SU-DHL-6 (cell line): ENCODE measurements around the gene EPAS1.

Experiments
- H2AFZ ChIP-seq: fragments of 200-600 bp; sonication (generic); 2 replicates; pipeline ENCODE4 v1.6.1; 2014; ENCODE audit warnings: low read depth, mild to moderate bottlenecking, moderate library complexity, mixed read lengths, antibody characterized with exemption, low read length; ENCODE audit not compliant: severe bottlenecking
- H3F3A ChIP-seq: fragments of 200-600 bp; shearing (Covaris generic); 2 replicates; pipeline ENCODE4 v1.6.0; 2016; ENCODE audit warnings: antibody characterized with exemption, mild to moderate bottlenecking; ENCODE audit not compliant: insufficient read depth
- H3K27ac ChIP-seq: fragments of 200-600 bp; sonication (generic); 2 replicates; pipeline ENCODE4 v1.5.1; 2016; ENCODE audit warnings: low read depth, mild to moderate bottlenecking, low read length, moderate library complexity, mixed read lengths
- H3K27me3 ChIP-seq: fragments of 200-600 bp; sonication (generic), shearing (Covaris generic); 2 replicates; pipeline ENCODE4 v1.6.0; 2014; ENCODE audit warnings: mild to moderate bottlenecking, low read length
- H3K36me3 ChIP-seq: fragments of 200-600 bp; sonication (generic); 2 replicates; pipeline ENCODE4 v1.6.1; 2014; ENCODE audit warnings: mild to moderate bottlenecking, low read length, mixed read lengths
- H3K4me2 ChIP-seq: fragments of 300-600, 200-600 bp; shearing (Covaris generic), sonication (generic); 2 replicates; pipeline ENCODE4 v1.6.0; 2014; ENCODE audit warnings: low read length, low read depth, mild to moderate bottlenecking; ENCODE audit not compliant: poor library complexity, severe bottlenecking
- H3K4me3 ChIP-seq: fragments of 200-600 bp; sonication (generic); 2 replicates; pipeline ENCODE4 v1.5.1; 2014; ENCODE audit warnings: antibody characterized with exemption, low read length, mild to moderate bottlenecking, mixed read lengths; ENCODE audit not compliant: insufficient read depth, poor library complexity, severe bottlenecking
- H3K79me2 ChIP-seq: fragments of 200-600 bp; sonication (generic); 2 replicates; pipeline ENCODE4 v1.6.1; 2014; ENCODE audit warnings: mild to moderate bottlenecking, low read length, moderate library complexity; ENCODE audit not compliant: insufficient read depth
- H3K9ac ChIP-seq: fragments of 200-600 bp; sonication (generic); 2 replicates; pipeline ENCODE4 v1.7.0; 2014; ENCODE audit warnings: mild to moderate bottlenecking, low read length
- H3K9me2 ChIP-seq: fragments of 200-600 bp; sonication (generic); replicated peaks from 2 replicates; pipeline ENCODE4 v1.6.1; 2014; ENCODE audit warnings: low read length; ENCODE audit not compliant: insufficient read depth
- H3K9me3 ChIP-seq: fragments of 200-600 bp; sonication (generic); 2 replicates; pipeline ENCODE4 v1.6.1; 2014; ENCODE audit warnings: low read length, mixed read lengths; ENCODE audit not compliant: insufficient read depth
- H4K20me1 ChIP-seq: fragments of 200-600 bp; sonication (generic); 2 replicates; pipeline ENCODE4 v1.6.1; 2014; ENCODE audit warnings: low read depth, mild to moderate bottlenecking, antibody characterized with exemption, low read length, moderate library complexity, mixed read lengths
- CTCF ChIP-seq: fragments of 200-600 bp; sonication (generic); IDR thresholded peaks from one replicate; pipeline ENCODE4 v1.5.1; 2017; ENCODE audit warnings: antibody characterized with exemption, mild to moderate bottlenecking, low read length, moderate library complexity; ENCODE audit not compliant: insufficient read depth, poor library complexity, severe bottlenecking
- EZH2phosphoT487 ChIP-seq: fragments of 200-600 bp; sonication (generic), shearing (Covaris generic); conservative IDR thresholded peaks from 2 replicates; pipeline ENCODE4 v1.6.1; 2018; ENCODE audit warnings: mild to moderate bottlenecking, antibody characterized with exemption, low read length, moderate library complexity, mixed read lengths

The EPAS1 gene

GRCh38 chr2:46377101-46377581, 79.9 kb downstream of the EPAS1 start:
- Histone ChIP-seq H3K79me2 (no peaks in the 10 kb centered on the region), H3K9me2 (no peaks in the 10 kb centered on the region), H3F3A (no peaks in the 10 kb centered on the region), H3K4me2 (no peak overlapping the region), H3K27ac (no peak overlapping the region), H2AFZ (no peak overlapping the region), H3K9me3 (no peaks in the 10 kb centered on the region), H3K27me3 (no peaks in the 10 kb centered on the region), H3K9ac (no peak overlapping the region), H4K20me1 (no peaks in the 10 kb centered on the region), H3K36me3 (no peaks in the 10 kb centered on the region), H3K4me3 (no peak overlapping the region)
- TF ChIP-seq CTCF (no peak), EZH2phosphoT487 (no peak)

GRCh38 chr2:46377666-46378560, 80.7 kb downstream of the EPAS1 start:
- no peaks in the 10 kb centered on the region for H3K27me3 ChIP-seq
- H3K36me3 ChIP-seq = no peaks in the 10 kb centered on the region
- H3F3A ChIP-seq = no peaks in the 10 kb centered on the region
- no peak overlapping the region for H3K9ac ChIP-seq
- TF ChIP-seq EZH2phosphoT487 (no peak), CTCF (no peak)
- H4K20me1 ChIP-seq = no peaks in the 10 kb centered on the region
- H3K9me3 ChIP-seq = no peaks in the 10 kb centered on the region
- no peak overlapping the region for H3K4me2 ChIP-seq
- H2AFZ ChIP-seq = no peak overlapping the region
- H3K4me3 ChIP-seq = no peak overlapping the region
- H3K9me2 ChIP-seq = no peaks in the 10 kb centered on the region
- no peak overlapping the region for H3K27ac ChIP-seq
- H3K79me2 ChIP-seq = no peaks in the 10 kb centered on the region

- H3K36me3 ChIP-seq = no peaks in the 10 kb centered on the region
- H3F3A ChIP-seq = no peaks in the 10 kb centered on the region
- no peak overlapping the region for H3K4me2 ChIP-seq
- no peaks in the 10 kb centered on the region for H3K9me3 ChIP-seq
- H3K4me3 ChIP-seq = no peak overlapping the region
- TF ChIP-seq EZH2phosphoT487 (no peak), CTCF (no peak)
- no peak overlapping the region for H3K9ac ChIP-seq
- no peaks in the 10 kb centered on the region for H3K27me3 ChIP-seq
- H4K20me1 ChIP-seq = no peaks in the 10 kb centered on the region
- no peak overlapping the region for H3K27ac ChIP-seq
- H2AFZ ChIP-seq = no peak overlapping the region
- H3K79me2 ChIP-seq = no peaks in the 10 kb centered on the region
- no peaks in the 10 kb centered on the region for H3K9me2 ChIP-seq
Measured at GRCh38 chr2:46378616-46379015, 81.4 kb downstream of the EPAS1 start.
